Adrenal gland (tissue), 12 donors: ENCODE results near the gene NPY1R. TPM values are rescaled to one million over a fixed set of nuclear protein-coding genes. Genes with fewer than 3 reads are reported as not detected.
A peak's percentile ranks its signal among the peaks of the same experiment; 100 is the strongest.

Source experiments
- DNase-seq, 7 donors: peaks; one replicate each; pipeline ENCODE4 v3.0.0-alpha.2; 2019 to 2020
- H3K27ac ChIP-seq, 5 donors: fragments of 200-600 bp; sonication (generic) in 4 of 5; 1 replicate in 3 of 5; 2 replicates in 2 of 5; pipeline versions ENCODE4 v1.5.1 to v1.8.0; 2016 to 2020; ENCODE audit warnings: mild to moderate bottlenecking in 1 of 5
- H3K27me3 ChIP-seq: fragments of 200-600 bp; 2 replicates; pipeline ENCODE4 v1.8.0; 2021
- H3K36me3 ChIP-seq, 2 donors: fragments of 200-600 bp; replicated peaks in 1 of 2; 1 replicate in 1 of 2; 2 replicates in 1 of 2; pipeline versions ENCODE4 v1.5.1 to v1.8.0; 2018 to 2022
- H3K4me1 ChIP-seq, 2 donors: fragments of 200-600 bp; replicated peaks in 1 of 2; 1 replicate in 1 of 2; 2 replicates in 1 of 2; pipeline versions ENCODE4 v1.5.1 to v1.8.0; 2018 to 2021
- H3K4me3 ChIP-seq, 4 donors: fragments of 200-600 bp; sonication (generic) in 3 of 4; one replicate each; pipeline ENCODE4 v1.5.1; 2016 to 2018
- H3K9me3 ChIP-seq, 3 donors: fragments of 200-600 bp; sonication (generic) in 1 of 3; replicated peaks in 1 of 3; 1 replicate in 2 of 3; 2 replicates in 1 of 3; pipeline versions ENCODE4 v1.5.1 to v1.8.0; 2016 to 2021
- CTCF ChIP-seq, 6 experiments: fragments of 450-650 bp in 4 of 6; fragments of 200-600 bp in 2 of 6; sonication (generic) in 1 of 6; IDR thresholded peaks; 1 replicate in 5 of 6; 2 replicates in 1 of 6; pipeline versions ENCODE4 v1.5.1 to v1.8.0; 2016 to 2021; ENCODE audit warnings: antibody characterized with exemption in 6 of 6, mild to moderate bottlenecking in 2 of 6, moderate library complexity in 1 of 6
- POLR2A ChIP-seq, 2 donors: fragments of 450-650 bp; IDR thresholded peaks; one replicate each; pipeline ENCODE4 v1.6.1; 2017; ENCODE audit warnings: antibody characterized with exemption in 2 of 2, mild to moderate bottlenecking in 2 of 2, moderate library complexity in 1 of 2
- WGBS, 4 donors: extraction: QIAGEN DNeasy Blood & Tissue Kit in 2 of 4; methylation state at CpG; one replicate each; pipeline versions ENCODE4 v1.1.5 to v1.1.7; 2013 to 2017; 5-methylcytosine and 5-hydroxymethylcytosine counted together
- intact Hi-C, 2 donors: fragments of 100-400 bp; cut with DNase I; formaldehyde crosslinking; loops; one replicate each; pipeline versions ENCODE4 v1.14.1 to v1.15.0; 2022 to 2023
- polyA plus RNA-seq, 3 donors: library from polyadenylated mRNA; stranded (reverse); fragments of 200-250 nt in 2 of 3; fragments of 350-450 nt in 1 of 3; fragmentation: Illumina TruSeq in 1 of 3; extraction: RNeasy Lipid Tissue Mini Kit (QIAGEN cat#74804) in 1 of 3; gene quantifications; one replicate each; pipeline ENCODE4 v1.2.3, GENCODE V29; 2013 to 2014
- total RNA-seq, 9 donors: library from RNA; depleted of rRNA in 4 of 9; stranded (reverse); fragments of >200 nt in 4 of 9; fragments of 120-200 nt in 1 of 9; fragmentation: NEBNext Ultra II Directional in 1 of 9; extraction: Animal tissue kit (Norgen Biotek cat#: 25700) in 1 of 9; gene quantifications; one replicate each; pipeline versions ENCODE4 v1.1.0 to v1.2.4, GENCODE V29; 2013 to 2023
- donor health status: healthy with polysubstance abuse.
- donor health status: Bipolar disorder and iron deficiency.
- donor health status: DM: yes; HTN: yes; CAD: no.
- donor health status: DM: no; HTN: no; CAD: no.
- donor health status: DM: no; HTN: no; CAD: no.
- donor health status: DM: yes; HTN: yes; CAD: no.

NPY1R gene
- total and polyA plus RNA-seq, 12 donors, result 6.9 to 105 (median 37.7) TPM

GRCh38 chr4:163331629-163332376 lies 593 bp downstream of the NPY1R start:
- Histone ChIP-seq H3K27ac (peak overlapping the region in 4 of 5 donors; percentile 33 to 83 (median 61)), H3K4me1 (peaks cover 0 to 6% of the 10 kb centered on the region in 2 donors), H3K36me3 (no peaks in the 10 kb centered on the region), H3K4me3 (peak overlapping the region in 2 of 4 donors; percentile 53 to 59), H3K27me3 (peaks cover 5% of the 10 kb centered on the region), H3K9me3 (no peaks in the 10 kb centered on the region)
- DNase-seq, result peak in 5 of 7 donors; percentile 17 to 38 (median 24)
- 1 to 2% (median 1%) methylated on average over 23 to 58 of the region's 58 CpGs for whole genome bisulfite sequencing, 4 donors
- intact Hi-C loops, result loop anchor here in 1 of 2 donors (5.0 kb wide), 1 partner anchor 830 kb away; no protein-coding TSS in a partner anchor
- no peak for TF ChIP-seq POLR2A (IDR thresholded peaks at IDR 0.05)
- TF ChIP-seq CTCF (IDR thresholded peaks at IDR 0.05), result no peak

- WGBS, 4 donors, result 37 to 50% (median 42%) methylated on average over 16 of the region's 16 CpGs
- peaks cover 5% of the 10 kb centered on the region for H3K27me3 ChIP-seq
- no peaks in the 10 kb centered on the region for H3K9me3 ChIP-seq
- no peaks in the 10 kb centered on the region for H3K36me3 ChIP-seq
- intact Hi-C loops, result loop anchor here in 1 of 2 donors (5.0 kb wide), 1 partner anchor 829 kb away; no protein-coding TSS in a partner anchor
- peak overlapping the region in 2 of 4 donors; percentile 53 to 59 for H3K4me3 ChIP-seq
- peak in 2 of 7 donors; percentile 6 to 20 for DNase-seq
- peak overlapping the region in 4 of 5 donors; percentile 33 to 83 (median 61) for H3K27ac ChIP-seq
- peaks cover 0 to 6% of the 10 kb centered on the region in 2 donors for H3K4me1 ChIP-seq
- TF ChIP-seq CTCF (IDR thresholded peaks at IDR 0.05) (no peak), POLR2A (IDR thresholded peaks at IDR 0.05) (no peak)
Observed at GRCh38 chr4:163330916-163331628, 1.3 kb downstream of the NPY1R start.

GRCh38 chr4:163317110-163317509 lies 15.3 kb downstream of the NPY1R start:
- no peak for TF ChIP-seq CTCF (IDR thresholded peaks at IDR 0.05)
- no peak for TF ChIP-seq POLR2A (IDR thresholded peaks at IDR 0.05)
- WGBS, 4 donors, result 0 to 95% (median 0%) methylated on average over 1 of the region's 1 CpG; no CpG with 5 or more reads in 1 of the 4 donors

GRCh38 chr4:163309466-163309865 lies 22.9 kb downstream of the NPY1R start:
- H3K27ac ChIP-seq, result peak overlapping the region in 1 of 5 donors; percentile 16
- no peak for DNase-seq
- no peaks in the 10 kb centered on the region for H3K9me3 ChIP-seq
- no peaks in the 10 kb centered on the region for H3K27me3 ChIP-seq
- intact Hi-C loops, result no loop called here
- no peaks in the 10 kb centered on the region for H3K4me1 ChIP-seq
- H3K36me3 ChIP-seq, result no peaks in the 10 kb centered on the region
- no peak overlapping the region for H3K4me3 ChIP-seq
- WGBS, 4 donors, result 28 to 70% (median 49%) methylated on average over 1 of the region's 1 CpG
- TF ChIP-seq CTCF (IDR thresholded peaks at IDR 0.05), result no peak
- no peak for TF ChIP-seq POLR2A (IDR thresholded peaks at IDR 0.05)

More at GRCh38 chr4:163317110-163317509, 15.3 kb downstream of the NPY1R start:
- Histone ChIP-seq H3K4me1 (no peaks in the 10 kb centered on the region), H3K27ac (no peak overlapping the region), H3K27me3 (no peaks in the 10 kb centered on the region), H3K36me3 (no peaks in the 10 kb centered on the region), H3K9me3 (peaks cover 0 to 13% (median 0%) of the 10 kb centered on the region in 3 donors), H3K4me3 (no peak overlapping the region)
- no peak for DNase-seq
- intact Hi-C loops, result no loop called here
